GM18511 (cell line): ENCODE data around the gene LIPE.

ENCODE experiments used
- ATAC-seq: cut with Tn5 transposase; IDR thresholded peaks from one replicate; pipeline ENCODE4 v1.9.1; 2021; ENCODE audit warnings: mild to moderate bottlenecking, moderate library complexity; ENCODE audit not compliant: unreplicated experiment

Gene LIPE

DNA sequence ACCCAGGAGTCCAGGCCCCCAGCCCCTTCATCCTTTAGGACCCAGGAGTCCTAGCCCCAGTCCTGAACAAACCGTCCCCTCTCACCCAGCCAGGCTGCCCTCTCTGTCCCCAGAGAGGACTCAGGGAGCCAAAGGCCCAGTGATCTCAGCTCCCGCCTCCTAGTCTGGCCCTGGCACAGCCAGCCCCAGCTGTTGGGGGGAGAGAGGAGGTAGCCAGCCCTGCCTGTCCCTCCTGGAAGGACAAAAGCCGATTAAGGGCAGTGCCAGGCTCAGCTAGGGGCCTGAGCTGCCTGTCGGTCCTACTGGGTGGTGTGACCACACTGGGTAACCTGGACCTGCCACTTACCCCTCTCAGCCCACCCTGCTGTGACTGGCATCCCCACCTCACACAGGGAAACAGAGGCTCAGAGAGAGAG, 14.5 kb downstream of the LIPE start:
- ATAC-seq: no peak

DNA sequence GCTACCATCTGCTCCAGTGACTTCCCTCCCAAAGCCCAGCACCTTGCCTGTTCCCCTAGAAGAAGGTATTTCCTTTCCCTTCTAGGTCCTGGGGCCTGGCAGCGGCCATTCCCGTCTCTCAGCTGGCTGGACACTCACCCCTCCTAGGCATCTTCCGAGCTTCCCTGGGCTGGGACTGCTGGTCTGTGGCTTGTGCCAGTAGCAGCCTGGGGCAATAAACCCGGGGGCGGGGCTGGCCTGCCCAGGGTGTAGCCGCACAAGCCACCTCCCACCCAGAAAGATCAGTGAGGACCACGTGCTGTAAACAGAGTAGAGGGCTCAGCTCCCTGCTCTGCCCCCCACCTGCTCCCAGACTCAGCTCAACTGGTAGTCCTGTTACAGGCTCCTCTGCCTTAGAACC, 15.0 kb downstream of the LIPE start:
- no peak for ATAC-seq

DNA sequence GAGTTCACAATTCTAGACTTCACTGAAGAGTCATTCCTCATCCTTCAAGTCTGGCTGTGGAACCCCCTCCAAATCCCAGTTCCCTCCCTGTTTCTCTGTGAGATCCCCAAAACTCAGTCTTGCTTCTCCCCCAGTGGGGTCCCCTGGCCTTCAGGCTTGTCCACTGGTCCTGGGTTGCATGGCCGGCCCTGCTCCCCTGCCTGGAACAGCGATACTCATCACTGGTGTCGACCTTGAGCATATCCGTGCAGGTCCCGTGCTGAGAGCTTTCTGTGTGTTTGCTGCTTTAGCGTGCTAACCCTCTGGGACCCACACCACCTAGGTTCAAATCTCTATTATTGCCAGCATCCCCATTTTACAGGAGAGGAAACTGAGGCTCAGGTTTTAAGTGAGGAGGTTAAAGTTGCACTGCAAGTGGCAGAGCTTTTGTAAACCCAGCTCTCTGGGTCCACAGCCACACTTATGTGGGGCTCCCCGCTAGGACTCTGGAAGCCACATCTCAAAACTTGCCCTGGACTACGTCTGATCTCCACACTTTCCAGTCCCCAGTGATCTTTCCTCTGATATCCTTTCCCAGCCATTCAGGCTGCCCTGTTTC, 15.5 kb downstream of the LIPE start:
- ATAC-seq: no peak

GRCh38 chr19:42410371-42410770, 16.8 kb downstream of the LIPE start:
- no peak for ATAC-seq

- no peak for ATAC-seq
Measured at GRCh38 chr19:42409477-42409876, 17.7 kb downstream of the LIPE start.

DNA sequence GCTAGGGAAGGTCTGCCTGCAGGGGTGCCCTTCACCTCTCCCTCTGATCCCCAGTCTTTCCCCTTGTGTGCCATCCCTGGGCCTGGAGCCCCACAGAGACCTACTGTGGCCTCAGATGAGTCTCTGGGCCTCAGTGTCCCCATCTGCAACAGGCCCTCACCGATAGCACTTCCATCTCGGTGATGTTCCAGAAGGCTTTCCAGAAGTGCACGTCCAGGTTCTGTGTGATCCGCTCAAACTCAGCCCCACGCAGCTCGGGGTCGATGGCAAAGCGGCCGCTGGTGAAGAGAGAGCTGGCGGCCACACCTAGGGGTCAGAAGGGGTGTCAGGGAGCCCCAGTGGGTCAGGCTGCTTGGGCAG, 19.4 kb downstream of the LIPE start:
- ATAC-seq: no peak

DNA sequence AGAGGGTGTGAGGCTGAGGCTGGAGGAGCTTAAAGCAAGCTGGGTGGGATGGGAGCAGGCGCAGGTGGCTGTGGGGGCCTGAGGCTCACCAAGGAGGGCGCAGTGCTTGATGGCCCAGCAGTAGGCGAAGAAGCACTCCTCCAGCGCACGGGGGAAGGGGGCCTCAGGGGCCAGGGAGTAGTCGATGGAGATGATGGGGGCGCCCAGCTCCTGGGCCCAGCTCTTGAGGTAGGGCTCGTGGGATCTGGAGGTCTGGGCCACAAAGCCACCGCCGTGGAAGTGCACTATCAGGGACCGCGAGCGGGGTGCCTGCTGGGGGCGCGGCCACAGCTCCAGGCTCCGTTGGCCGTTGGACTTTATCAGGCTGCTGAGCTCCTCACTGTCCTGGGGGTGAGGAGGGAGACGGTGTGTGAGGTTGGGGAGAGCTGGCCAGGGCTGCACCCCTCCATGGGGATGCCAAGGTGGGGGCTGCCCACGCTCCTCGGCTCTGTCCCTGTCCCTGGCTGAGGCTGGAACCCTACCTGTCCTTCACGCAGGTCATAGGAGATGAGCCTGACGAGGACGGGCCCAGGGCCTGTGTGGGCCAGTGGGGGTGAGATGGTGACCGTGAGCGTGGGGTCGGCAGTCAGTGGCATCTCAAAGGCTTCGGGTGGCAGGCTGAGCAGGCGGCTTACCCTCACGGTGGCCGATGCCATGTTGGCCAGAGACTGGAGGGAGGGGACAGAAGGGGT, 19.9 kb downstream of the LIPE start:
- no peak for ATAC-seq

- no peak for ATAC-seq
Measured at GRCh38 chr19:42406111-42406510, 21.1 kb downstream of the LIPE start.

GRCh38 chr19:42403586-42403985, 23.6 kb downstream of the LIPE start:
- ATAC-seq: no peak

DNA sequence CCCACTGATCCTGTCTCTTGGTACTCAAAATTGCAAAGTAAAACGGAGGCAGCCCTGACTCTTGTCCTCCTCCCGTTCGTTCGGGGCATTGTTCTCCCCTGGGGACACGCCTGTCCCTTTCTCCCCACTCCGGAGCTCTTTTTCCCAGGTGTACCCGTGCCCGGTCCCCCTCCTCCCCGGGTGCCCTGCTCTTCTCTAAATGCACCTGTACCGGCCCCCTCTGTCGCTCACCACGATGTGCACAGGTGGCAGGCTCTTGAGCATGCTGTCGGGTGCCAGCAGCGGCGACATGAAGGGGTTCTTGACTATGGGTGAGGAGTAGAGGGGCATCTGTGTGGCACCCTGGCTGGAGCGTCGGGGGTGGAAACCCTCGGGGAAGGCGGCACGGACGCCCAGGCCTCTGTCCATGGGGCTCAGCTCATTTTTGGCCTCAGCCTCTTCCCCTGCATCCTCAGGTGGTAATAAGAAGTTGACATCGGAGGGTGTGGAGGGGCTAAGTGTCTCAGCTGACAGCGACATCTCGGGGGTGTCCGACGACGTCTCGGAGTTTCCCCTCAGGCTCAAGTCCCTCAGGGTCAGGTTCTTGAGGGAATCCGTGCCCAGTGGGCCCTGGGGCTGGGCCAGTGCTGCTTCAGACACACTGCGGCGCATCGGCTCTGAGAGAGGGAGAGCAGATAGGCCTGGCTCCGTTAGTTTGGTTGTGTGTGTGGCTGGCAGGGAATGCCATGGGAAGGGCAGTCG, 24.6 kb downstream of the LIPE start:
- ATAC-seq: no peak

- peak; percentile 34 for ATAC-seq
Measured at GRCh38 chr19:42401365-42402303, 25.6 kb downstream of the LIPE start.

- no peak for ATAC-seq
Measured at GRCh38 chr19:42400404-42400803, 26.8 kb downstream of the LIPE start.

DNA sequence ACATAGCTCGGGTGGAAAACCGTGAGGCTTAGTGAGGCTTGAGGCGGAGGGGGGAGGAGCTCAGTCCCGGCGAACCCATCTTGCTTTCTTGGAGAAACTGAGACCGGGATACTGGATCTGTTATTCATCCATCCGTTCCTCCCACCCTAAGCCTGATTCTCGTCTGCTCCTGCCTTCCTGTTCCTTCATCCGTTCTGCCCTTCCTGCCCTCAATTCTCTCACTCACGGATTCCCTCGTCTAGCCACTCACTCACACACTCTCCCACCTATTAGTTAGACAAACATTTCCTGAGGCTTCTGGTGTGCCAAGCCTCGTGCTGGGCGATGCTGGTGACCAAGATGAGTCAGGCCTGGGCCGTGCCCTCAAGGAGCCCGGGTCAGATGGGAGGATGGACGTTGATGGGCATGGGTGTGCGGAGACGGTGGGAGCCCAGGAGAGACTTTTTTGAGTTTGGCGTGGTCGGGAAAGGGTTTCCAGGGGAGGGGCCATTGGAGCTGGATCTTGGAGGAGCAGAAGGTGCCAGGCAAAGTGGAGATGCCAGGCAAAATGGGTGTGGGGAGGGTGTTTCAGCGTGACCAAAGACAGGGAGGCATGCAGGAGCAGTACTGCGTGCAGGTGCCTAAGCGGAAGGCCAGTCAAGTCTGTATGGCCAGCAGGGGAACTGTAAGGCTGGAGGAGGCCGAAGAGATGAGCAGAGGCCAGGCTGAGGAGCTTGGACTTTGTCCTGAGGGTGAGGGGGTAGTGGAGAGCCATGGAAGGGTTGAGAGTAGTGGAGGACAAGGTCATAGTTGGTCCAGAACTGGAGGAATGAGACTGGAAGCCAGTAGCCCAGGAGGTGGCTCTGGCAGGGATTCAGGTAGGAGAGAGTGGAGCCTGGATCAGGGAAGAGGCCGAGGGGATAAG, 29.7 kb downstream of the LIPE start:
- no peak for ATAC-seq

DNA sequence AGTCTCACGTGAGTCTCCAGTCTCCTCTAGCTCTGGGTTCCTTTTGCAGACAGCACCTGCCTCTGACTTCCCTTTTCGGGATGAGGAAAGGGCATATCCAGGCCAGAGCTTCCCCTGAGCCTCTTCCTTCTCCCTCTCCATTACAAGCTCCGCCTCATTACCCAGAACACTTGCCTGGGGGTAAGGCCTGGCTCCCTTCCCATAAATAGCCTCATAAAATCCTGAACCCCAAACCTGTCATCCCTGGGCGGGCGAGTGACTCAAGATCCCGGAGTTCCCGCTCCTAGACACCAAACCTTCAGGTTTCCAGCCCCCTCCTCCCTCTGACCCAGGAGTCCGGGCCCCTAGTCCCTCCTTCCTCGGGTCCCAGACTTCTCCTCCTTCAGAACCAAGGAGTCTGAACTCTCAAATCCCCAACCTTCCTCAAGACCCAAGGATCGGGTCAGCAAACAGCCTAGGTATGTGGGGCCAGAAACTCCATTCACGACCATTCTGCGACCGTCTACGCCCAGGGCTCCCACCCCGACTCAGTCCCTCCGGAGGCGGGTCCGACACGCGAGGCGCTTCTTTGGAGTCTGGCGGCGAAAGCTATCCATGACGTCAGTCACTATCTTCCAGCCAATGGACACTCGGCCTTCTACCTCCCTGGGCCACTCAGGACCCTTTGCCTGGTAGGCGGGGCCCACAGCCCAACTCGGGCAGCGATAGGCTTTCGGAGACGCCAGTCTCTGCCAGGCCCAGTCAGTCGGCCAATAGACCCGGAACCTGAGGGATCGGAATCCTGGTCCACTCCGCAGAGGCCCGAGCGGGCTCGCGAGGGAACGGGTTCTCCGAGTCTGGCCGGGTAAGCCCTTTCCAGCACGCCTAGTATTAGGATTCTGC, 30.6 kb downstream of the LIPE start:
- peak; percentile 98 for ATAC-seq

DNA sequence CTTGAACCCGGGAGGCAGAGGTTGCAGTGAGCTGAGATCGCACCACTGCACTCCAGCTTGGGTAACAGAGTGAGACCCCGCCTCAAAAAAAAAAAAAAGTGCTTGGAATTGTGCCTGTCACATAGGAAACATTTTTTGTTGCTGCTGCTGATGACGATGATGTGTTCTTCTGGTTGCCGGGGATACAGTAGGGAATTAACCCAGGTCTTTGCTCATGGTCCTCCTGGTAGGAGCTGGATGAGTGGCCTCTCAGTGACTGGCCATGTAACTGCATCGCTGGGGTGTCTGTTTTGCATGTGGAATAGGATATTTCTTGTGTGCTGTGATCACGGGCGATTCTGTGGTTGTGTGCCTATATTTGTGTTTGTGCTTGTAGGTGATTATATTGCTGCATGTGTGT, 32.4 kb downstream of the LIPE start:
- no peak for ATAC-seq

- ATAC-seq: no peak
Measured at GRCh38 chr19:42392165-42392564, 35.0 kb downstream of the LIPE start.

DNA sequence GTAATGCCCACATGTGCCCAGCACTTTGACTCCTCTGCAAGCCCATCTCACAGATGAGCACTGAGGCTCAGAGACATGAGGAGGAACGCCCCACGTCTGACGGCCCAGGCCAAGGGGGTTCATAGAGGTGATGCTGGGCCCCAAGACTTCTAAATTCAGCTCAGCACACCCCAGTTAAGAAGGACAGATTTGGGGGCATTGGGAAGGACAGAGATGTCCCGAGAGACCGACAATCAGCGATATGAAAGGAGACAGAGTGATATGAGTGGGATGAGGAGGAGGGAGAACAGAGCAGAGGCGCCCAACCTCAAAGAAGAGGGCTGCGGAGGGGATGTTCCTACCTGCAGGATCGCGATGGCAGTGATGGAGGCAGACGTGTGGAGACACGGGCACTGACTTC, 37.3 kb downstream of the LIPE start, which contains the start of gene CNFN:
CNFN (minus strand) TSS at position 399 of the 400 bp plus-strand sequence. CDS start 1,260 bp downstream, outside the sequence.
- ATAC-seq: no peak

DNA sequence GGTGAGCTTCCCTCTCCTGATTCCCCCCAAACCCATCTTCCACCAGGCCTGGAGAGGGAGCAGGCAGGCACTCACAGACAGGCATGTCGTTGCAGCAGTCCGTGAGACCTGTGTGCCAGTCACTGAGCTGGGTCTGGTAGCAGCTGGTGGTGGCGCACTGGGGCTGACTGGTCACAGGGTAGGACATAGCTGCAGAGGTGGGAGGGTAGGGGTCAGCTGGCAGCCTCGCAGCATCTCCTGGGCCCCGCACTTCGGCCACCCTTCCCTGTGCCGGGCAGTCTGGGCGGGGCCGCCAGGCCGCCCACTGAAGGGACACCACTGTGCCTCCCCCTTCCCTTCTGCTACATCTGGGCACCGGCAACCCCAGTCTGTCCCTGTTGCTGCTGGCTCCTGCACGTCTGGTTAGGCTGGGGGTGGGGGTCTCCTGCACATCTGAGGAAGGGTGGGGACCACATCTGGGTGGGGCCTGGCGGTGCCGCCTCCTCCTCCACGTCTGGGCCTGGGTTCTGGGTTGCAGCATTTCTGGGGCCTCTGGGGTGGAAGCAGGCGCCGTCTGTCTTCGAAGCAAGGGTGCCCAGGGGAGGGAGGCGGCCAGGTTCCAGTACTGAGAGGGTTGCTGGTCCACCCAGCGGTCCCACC, 38.2 kb downstream of the LIPE start:
- ATAC-seq: no peak
